Activated T-helper 2 cell treated with anti-CD3 and anti-CD28 coated beads, Interferon-gamma antibody, Interleukin-2, Interleukin-4, amounts not matched to agents 10 μg/mL and 5 μg/mL and 100 μg/mL, durations not matched to agents 14 hours and 24 hours and 36 hours (primary cell): ENCODE results near the gene BMPER. TPM values are rescaled to one million over a fixed set of nuclear protein-coding genes. Genes with fewer than 3 reads are reported as not detected.
A peak's percentile ranks its signal among the peaks of the same experiment; 100 is the strongest.

Experiments
- DNase-seq: peaks from one replicate; pipeline ENCODE4 v3.0.0; 2021; ENCODE audit warnings: low spot score
- H3K27ac Mint-ChIP-seq: one replicate; pipeline ENCODE4 v1.8.0; 2021; ENCODE audit warnings: mixed read lengths
- H3K27me3 Mint-ChIP-seq: one replicate; pipeline ENCODE4 v1.8.0; 2021; ENCODE audit warnings: low read depth, mixed read lengths
- H3K36me3 Mint-ChIP-seq: one replicate; pipeline ENCODE4 v1.8.0; 2021; ENCODE audit warnings: low read depth, mixed read lengths
- H3K4me1 Mint-ChIP-seq: one replicate; pipeline ENCODE4 v1.8.0; 2021; ENCODE audit warnings: low read depth, mixed read lengths
- H3K4me3 Mint-ChIP-seq: one replicate; pipeline ENCODE4 v1.8.0; 2021; ENCODE audit warnings: low read depth, mild to moderate bottlenecking, moderate library complexity, mixed read lengths
- H3K9me3 Mint-ChIP-seq: one replicate; pipeline ENCODE4 v1.8.0; 2021; ENCODE audit warnings: mixed read lengths
- intact Hi-C: fragments of 100-400 bp; cut with micrococcal nuclease; formaldehyde crosslinking; loops from one replicate; pipeline ENCODE4 v1.15.1; 2023
- total RNA-seq: library from RNA; stranded (reverse); gene quantifications from 2 replicates; pipeline ENCODE4 v1.2.3, GENCODE V29; 2022

BMPER gene
- total RNA-seq, 1 donor from 2014 or later = not detected

- intact Hi-C loops = no loop called here
- Mint-ChIP-seq H3K27ac (no peak overlapping the region), H3K4me3 (no peak overlapping the region), H3K9me3 (no peaks in the 10 kb centered on the region), H3K27me3 (peaks cover 41% of the 10 kb centered on the region), H3K4me1 (peaks cover 3% of the 10 kb centered on the region), H3K36me3 (no peaks in the 10 kb centered on the region)
- no peak for DNase-seq
Observed at GRCh38 chr7:33901199-33901598, 4.1 kb upstream of the BMPER start.

DNA sequence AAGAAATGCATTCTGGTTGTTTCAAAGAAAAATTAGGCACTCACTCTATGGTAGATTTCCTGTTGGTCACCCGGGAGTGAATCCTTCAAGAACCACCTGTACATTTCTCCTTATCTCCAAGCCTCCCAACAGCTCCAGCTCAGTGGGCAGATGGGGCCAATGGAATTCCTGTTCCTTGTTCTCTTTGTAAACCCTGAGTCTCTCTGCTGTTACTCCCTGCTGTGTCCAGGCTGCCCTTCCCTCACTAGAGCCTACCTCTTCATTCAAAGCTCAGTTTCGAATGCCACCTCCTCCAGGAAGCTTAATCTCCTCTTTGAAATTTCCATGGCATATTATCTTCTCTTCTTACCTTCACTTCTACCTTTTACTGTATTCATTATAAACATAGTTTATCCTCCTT is 3.5 kb upstream of the BMPER start:
- Mint-ChIP-seq H3K4me1 (peaks cover 3% of the 10 kb centered on the region), H3K9me3 (no peaks in the 10 kb centered on the region), H3K27me3 (peaks cover 46% of the 10 kb centered on the region), H3K27ac (no peak overlapping the region), H3K4me3 (no peak overlapping the region), H3K36me3 (no peaks in the 10 kb centered on the region)
- intact Hi-C loops = no loop called here
- no peak for DNase-seq

DNA sequence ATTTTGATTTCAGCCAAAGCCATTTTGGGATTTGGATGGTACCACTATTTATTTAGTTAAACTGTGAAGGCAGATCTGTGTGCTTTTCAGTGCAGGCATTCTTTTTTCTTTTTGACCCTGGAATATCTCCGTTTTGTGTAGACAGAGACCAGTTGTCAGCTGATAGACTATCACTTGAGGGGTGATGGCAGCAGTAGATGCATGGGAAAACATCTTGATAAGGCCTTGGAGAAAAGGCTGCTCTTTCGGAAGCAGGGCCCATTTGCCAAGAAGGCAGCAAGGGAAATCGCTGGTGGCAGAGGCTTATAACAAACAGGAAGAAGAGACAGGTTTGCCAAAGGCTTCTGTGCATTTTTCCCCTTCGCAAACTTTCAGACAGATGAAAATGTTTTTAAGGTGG is 2.6 kb upstream of the BMPER start:
- H3K4me3 Mint-ChIP-seq = no peak overlapping the region
- H3K27me3 Mint-ChIP-seq = peaks cover 53% of the 10 kb centered on the region
- no peaks in the 10 kb centered on the region for H3K9me3 Mint-ChIP-seq
- no peaks in the 10 kb centered on the region for H3K36me3 Mint-ChIP-seq
- H3K4me1 Mint-ChIP-seq = peaks cover 3% of the 10 kb centered on the region
- intact Hi-C loops = no loop called here
- no peak for DNase-seq
- no peak overlapping the region for H3K27ac Mint-ChIP-seq

DNA sequence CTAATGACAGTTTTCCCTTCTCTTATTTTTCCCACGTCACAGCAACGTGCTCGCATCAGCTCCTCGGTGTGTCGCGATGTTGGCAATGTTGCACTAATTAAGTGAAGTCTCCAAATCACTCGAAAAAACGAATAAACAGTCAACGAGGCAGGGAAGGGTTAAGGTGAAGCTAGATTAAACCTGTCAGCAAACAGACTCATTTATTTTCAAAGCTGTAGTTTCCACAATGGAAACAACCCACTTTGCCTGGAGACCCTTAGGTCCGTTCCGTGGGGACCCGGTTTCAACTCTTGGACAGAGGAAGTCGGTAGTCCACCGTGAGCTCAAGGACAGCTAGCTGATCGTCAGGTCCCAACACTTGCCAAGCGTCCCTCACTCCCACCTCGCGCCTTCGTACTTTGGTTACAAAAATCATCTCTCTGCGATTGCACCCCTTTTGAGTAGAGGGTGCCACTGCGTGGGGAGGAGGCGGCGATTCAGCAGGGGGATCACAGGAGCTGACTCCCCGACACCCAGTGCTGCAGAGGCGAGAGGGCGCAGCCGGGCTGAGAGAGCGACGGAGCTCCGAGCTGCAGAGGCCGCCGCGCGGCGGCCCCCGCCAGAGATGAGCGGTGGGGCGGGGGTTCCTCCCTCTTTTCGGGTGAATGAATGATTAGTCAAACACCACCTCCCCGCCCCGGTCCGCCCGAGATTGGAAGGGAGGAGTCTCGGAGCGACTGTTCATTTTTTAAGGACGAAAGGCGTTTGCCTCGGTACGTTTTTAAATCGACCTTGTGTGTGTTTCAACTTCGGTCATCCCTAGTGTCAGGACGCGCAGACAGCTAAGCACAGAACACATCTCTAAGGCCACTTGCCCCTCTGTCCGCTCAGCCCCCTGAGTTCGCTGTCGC is 1.3 kb upstream of the BMPER start:
- no peak for DNase-seq
- intact Hi-C loops = no loop called here
- peaks cover 3% of the 10 kb centered on the region for H3K4me1 Mint-ChIP-seq
- H3K27me3 Mint-ChIP-seq = peaks cover 58% of the 10 kb centered on the region
- H3K27ac Mint-ChIP-seq = no peak overlapping the region
- H3K4me3 Mint-ChIP-seq = peak overlapping the region; percentile 62
- H3K36me3 Mint-ChIP-seq = no peaks in the 10 kb centered on the region
- H3K9me3 Mint-ChIP-seq = no peaks in the 10 kb centered on the region

- intact Hi-C loops = no loop called here
- Mint-ChIP-seq H3K36me3 (no peaks in the 10 kb centered on the region), H3K9me3 (no peaks in the 10 kb centered on the region), H3K27me3 (peaks cover 57% of the 10 kb centered on the region), H3K4me1 (peaks cover 3% of the 10 kb centered on the region), H3K4me3 (peak overlapping the region; percentile 62), H3K27ac (no peak overlapping the region)
- no peak for DNase-seq
Observed at GRCh38 chr7:33904681-33905388, 504 bp upstream of the BMPER start.

DNA sequence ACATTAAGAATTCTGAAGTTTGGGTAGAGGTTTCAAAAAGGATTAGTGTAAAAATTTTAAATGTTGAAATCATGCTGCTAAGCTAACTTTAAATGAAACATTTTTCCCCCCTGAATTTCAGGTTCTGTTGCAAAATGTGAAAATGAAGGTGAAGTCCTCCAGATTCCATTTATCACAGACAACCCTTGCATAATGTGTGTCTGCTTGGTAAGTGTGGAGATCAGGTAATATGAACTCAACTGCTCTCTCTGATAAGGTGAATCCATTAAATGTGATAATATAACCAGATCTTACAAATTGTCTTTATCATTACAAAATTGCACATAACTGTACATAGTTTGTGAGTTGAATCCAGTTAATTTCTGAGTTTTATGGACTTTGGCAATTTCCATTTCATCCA is 1.4 kb downstream of the BMPER start:
- Mint-ChIP-seq H3K27ac (no peak overlapping the region), H3K9me3 (no peaks in the 10 kb centered on the region), H3K36me3 (no peaks in the 10 kb centered on the region), H3K27me3 (peaks cover 53% of the 10 kb centered on the region), H3K4me3 (no peak overlapping the region), H3K4me1 (peaks cover 3% of the 10 kb centered on the region)
- DNase-seq = no peak
- intact Hi-C loops = no loop called here

DNA sequence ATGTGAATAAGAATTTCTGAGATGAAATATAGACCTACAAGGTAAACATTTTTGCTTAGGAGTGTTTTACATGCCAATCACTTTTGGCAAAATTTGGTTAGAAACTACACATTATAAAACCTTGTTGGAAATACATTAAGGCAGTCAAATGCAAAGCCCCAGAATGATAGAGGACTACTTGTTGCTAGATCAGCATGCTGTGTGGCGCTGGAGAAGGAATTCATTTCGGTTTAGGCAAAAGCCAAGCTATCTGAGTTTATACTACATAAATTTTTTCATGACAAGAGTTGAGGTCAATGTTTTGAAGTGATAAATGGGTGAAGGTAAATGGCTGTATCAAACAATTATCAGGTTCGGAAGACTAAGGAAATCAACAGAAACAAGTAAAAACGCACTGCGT is 2.3 kb downstream of the BMPER start:
- Mint-ChIP-seq H3K36me3 (no peaks in the 10 kb centered on the region), H3K27me3 (peaks cover 44% of the 10 kb centered on the region), H3K4me1 (peaks cover 3% of the 10 kb centered on the region), H3K9me3 (no peaks in the 10 kb centered on the region), H3K27ac (no peak overlapping the region), H3K4me3 (no peak overlapping the region)
- intact Hi-C loops = no loop called here
- no peak for DNase-seq

DNA sequence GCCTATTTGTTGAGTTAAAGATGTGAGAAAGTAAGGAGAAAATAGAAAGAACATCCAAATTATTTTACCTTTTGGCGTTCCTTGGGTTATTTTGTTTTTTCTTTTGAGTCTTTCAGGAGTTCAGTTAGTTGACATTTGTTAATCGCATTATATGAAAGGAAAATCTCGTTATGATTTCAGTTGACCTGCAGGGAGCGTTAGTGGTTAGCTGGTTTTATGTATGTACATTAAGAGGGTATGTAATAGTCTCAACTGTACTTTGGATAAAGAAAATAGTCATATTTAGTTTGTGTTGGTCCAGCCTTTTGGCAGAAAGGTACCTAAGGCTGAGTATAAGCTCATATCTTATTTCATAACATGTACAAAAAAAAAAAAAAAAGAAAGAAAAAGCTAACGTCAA is 4.0 kb downstream of the BMPER start:
- Mint-ChIP-seq H3K27me3 (peaks cover 29% of the 10 kb centered on the region), H3K9me3 (no peaks in the 10 kb centered on the region), H3K4me3 (no peak overlapping the region), H3K27ac (no peak overlapping the region), H3K36me3 (no peaks in the 10 kb centered on the region), H3K4me1 (no peaks in the 10 kb centered on the region)
- intact Hi-C loops = no loop called here
- no peak for DNase-seq

- DNase-seq = no peak
- peaks cover 26% of the 10 kb centered on the region for H3K27me3 Mint-ChIP-seq
- no peak overlapping the region for H3K27ac Mint-ChIP-seq
- H3K4me1 Mint-ChIP-seq = no peaks in the 10 kb centered on the region
- no peaks in the 10 kb centered on the region for H3K9me3 Mint-ChIP-seq
- intact Hi-C loops = no loop called here
- no peak overlapping the region for H3K4me3 Mint-ChIP-seq
- H3K36me3 Mint-ChIP-seq = no peaks in the 10 kb centered on the region
Observed at GRCh38 chr7:33909755-33910154, 4.4 kb downstream of the BMPER start.

DNA sequence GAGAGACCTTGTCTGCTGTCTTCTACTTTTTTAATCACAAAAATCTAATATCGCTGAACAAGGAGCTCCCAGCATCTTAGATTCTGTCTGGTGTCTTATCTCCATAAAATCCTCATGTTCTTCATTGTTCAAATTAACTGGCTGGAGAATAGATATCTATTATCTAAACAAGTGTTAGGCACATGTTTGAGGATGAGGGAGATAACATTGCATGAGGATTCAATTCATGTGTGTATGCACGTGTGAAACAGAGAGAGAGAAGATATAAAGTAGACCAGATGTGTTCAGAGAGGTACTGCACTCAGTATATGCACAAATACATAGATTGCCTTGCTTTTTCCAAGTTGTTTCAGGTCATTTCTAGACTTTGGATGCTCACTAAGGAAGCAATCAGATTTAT is 5.4 kb downstream of the BMPER start:
- Mint-ChIP-seq H3K9me3 (no peaks in the 10 kb centered on the region), H3K27me3 (peaks cover 26% of the 10 kb centered on the region), H3K27ac (no peak overlapping the region), H3K4me3 (no peak overlapping the region), H3K4me1 (no peaks in the 10 kb centered on the region), H3K36me3 (no peaks in the 10 kb centered on the region)
- no peak for DNase-seq
- intact Hi-C loops = no loop called here

DNA sequence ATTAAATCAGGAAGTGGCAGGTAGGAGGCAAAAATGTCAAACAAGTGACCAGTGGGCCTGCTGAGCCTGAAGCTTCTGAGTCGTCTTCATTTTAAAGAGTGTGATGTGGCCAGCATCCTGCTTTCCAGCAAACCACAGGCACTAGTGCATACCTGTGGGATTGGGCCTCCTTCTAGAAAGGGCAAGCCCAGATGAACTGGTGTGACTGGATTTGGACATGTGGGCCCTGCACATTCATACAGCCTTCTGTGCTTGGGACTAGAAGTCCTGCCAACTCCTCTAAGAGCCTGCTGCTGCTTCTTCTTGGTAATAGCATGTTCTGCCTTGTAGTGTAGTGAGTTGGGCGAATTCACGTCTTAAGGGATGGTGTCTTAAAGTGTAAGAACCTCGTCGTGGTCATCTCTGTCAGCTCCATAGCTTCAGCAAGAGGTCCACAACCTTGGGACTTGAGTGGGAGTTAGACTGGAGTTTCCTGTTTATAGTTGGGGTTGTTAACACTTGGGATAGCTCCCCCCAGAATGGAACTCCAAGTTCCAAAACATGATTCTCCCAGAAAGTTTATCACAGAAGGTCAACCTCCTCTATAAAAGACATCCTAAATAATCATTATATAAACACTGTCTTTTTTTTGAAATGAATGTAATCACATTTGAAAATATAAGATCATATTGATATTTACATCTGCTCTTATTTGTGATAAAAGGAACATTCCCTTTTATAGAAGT is 11.2 kb downstream of the BMPER start:
- H3K27ac Mint-ChIP-seq = no peak overlapping the region
- no peaks in the 10 kb centered on the region for H3K9me3 Mint-ChIP-seq
- no peaks in the 10 kb centered on the region for H3K27me3 Mint-ChIP-seq
- H3K4me3 Mint-ChIP-seq = no peak overlapping the region
- no peaks in the 10 kb centered on the region for H3K4me1 Mint-ChIP-seq
- DNase-seq = no peak
- no peaks in the 10 kb centered on the region for H3K36me3 Mint-ChIP-seq
- intact Hi-C loops = no loop called here

- no peaks in the 10 kb centered on the region for H3K36me3 Mint-ChIP-seq
- H3K4me1 Mint-ChIP-seq = no peaks in the 10 kb centered on the region
- no peak overlapping the region for H3K4me3 Mint-ChIP-seq
- H3K9me3 Mint-ChIP-seq = no peaks in the 10 kb centered on the region
- no peak for DNase-seq
- H3K27ac Mint-ChIP-seq = no peak overlapping the region
- no peaks in the 10 kb centered on the region for H3K27me3 Mint-ChIP-seq
- intact Hi-C loops = no loop called here
Observed at GRCh38 chr7:33917661-33918060, 12.3 kb downstream of the BMPER start.
